Tibial artery (tissue), 4 donors: ENCODE measurements around the gene RNASE12.

Source experiments
- DNase-seq, 2 donors: peaks; one replicate each; pipeline ENCODE4 v3.0.0-alpha.2; 2019
- H3K27ac ChIP-seq, 2 donors: fragments of 200-600 bp; sonication (generic) in 1 of 2; 1 replicate in 1 of 2; 2 replicates in 1 of 2; pipeline ENCODE4 v1.5.1; 2018 to 2019; ENCODE audit warnings: mild to moderate bottlenecking in 1 of 2
- H3K27me3 ChIP-seq, 2 donors: fragments of 200-600 bp; sonication (generic) in 1 of 2; one replicate each; pipeline versions ENCODE4 v1.5.1 to v1.6.0; 2016 to 2019
- H3K36me3 ChIP-seq, 3 donors: fragments of 200-600 bp; sonication (generic) in 2 of 3; one replicate each; pipeline ENCODE4 v1.5.1; 2016 to 2019; ENCODE audit warnings: mild to moderate bottlenecking in 2 of 3
- H3K4me1 ChIP-seq, 4 donors: fragments of 200-600 bp; sonication (generic) in 2 of 4; 1 replicate in 3 of 4; 2 replicates in 1 of 4; pipeline ENCODE4 v1.5.1; 2016 to 2019
- H3K4me3 ChIP-seq, 2 donors: fragments of 200-600 bp; sonication (generic) in 1 of 2; 1 replicate in 1 of 2; 2 replicates in 1 of 2; pipeline ENCODE4 v1.5.1; 2018 to 2019; ENCODE audit warnings: mild to moderate bottlenecking in 2 of 2
- H3K9me3 ChIP-seq, 3 donors: fragments of 200-600 bp; sonication (generic) in 1 of 3; one replicate each; pipeline ENCODE4 v1.5.1; 2016 to 2019
- intact Hi-C: fragments of 100-400 bp; cut with DNase I; formaldehyde crosslinking; loops from one replicate; pipeline ENCODE4 v1.15.0; 2023; ENCODE audit warnings: low total_unique reads
- TF ChIP-seq, protein P1 (sequence below), 2 experiments: fragments of 200-600 bp in 1 of 2; fragments of 450-650 bp in 1 of 2; IDR thresholded peaks; one replicate each; pipeline ENCODE4 v1.5.1; 2017 to 2019; ENCODE audit warnings: antibody characterized with exemption in 2 of 2, mild to moderate bottlenecking in 1 of 2, moderate library complexity in 1 of 2

RNASE12 gene

DNA sequence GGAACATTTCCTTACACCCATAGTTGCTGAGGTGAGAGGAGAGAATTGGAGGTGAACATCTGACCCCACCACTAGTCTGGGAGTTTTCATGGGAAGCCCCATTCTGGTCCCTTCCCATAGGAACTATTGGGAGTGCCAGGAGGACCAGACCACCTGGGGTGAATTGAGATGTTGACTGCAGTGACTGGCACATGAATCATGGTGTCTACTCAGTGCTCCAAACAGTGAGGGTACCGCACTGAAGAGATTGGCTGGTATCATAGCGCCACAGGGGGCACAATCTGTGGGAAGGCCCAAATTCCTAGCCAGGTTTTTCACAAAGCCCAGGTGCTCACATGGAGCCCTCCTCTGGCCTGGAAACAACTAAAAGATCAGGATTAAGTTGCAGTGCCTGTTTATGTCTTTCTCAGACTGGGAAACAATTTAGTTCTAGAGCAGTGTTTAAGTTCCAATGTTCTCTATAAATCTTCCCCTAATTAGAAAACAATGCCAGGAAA, 26.6 kb downstream of the RNASE12 start:
- intact Hi-C loops, result no loop called here
- Histone ChIP-seq H3K27ac (no peak overlapping the region), H3K36me3 (no peaks in the 10 kb centered on the region), H3K4me1 (no peaks in the 10 kb centered on the region), H3K9me3 (peaks cover 0 to 13% (median 0%) of the 10 kb centered on the region in 3 donors), H3K4me3 (no peak overlapping the region), H3K27me3 (no peaks in the 10 kb centered on the region)
- DNase-seq, result no peak
- TF ChIP-seq, protein P1, sequence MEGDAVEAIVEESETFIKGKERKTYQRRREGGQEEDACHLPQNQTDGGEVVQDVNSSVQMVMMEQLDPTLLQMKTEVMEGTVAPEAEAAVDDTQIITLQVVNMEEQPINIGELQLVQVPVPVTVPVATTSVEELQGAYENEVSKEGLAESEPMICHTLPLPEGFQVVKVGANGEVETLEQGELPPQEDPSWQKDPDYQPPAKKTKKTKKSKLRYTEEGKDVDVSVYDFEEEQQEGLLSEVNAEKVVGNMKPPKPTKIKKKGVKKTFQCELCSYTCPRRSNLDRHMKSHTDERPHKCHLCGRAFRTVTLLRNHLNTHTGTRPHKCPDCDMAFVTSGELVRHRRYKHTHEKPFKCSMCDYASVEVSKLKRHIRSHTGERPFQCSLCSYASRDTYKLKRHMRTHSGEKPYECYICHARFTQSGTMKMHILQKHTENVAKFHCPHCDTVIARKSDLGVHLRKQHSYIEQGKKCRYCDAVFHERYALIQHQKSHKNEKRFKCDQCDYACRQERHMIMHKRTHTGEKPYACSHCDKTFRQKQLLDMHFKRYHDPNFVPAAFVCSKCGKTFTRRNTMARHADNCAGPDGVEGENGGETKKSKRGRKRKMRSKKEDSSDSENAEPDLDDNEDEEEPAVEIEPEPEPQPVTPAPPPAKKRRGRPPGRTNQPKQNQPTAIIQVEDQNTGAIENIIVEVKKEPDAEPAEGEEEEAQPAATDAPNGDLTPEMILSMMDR (IDR thresholded peaks at IDR 0.05), result no peak

DNA sequence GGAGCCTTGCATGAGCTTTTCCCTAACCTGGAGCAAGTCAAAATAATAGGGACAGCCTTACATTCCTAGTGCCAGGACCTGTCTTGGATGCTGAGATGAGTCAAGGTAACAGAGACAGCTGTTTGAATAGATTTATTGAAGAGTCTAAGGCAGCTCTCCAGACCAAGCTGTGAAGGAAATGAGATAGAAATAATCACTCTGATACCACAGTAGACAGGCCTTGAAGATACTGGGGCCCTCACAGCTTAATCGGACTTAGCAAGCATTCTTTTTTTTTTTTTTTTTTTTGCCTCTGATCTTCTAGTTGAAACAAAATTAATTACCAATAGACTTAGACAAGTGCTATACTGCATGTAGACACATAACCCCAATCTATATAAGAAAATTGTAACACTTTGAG, 27.2 kb downstream of the RNASE12 start:
- intact Hi-C loops, result no loop called here
- TF ChIP-seq, protein P1 (IDR thresholded peaks at IDR 0.05), result no peak
- no peak overlapping the region for H3K4me3 ChIP-seq
- no peaks in the 10 kb centered on the region for H3K27me3 ChIP-seq
- H3K4me1 ChIP-seq, result no peaks in the 10 kb centered on the region
- peaks cover 0 to 9% (median 0%) of the 10 kb centered on the region in 3 donors for H3K9me3 ChIP-seq
- H3K27ac ChIP-seq, result no peak overlapping the region
- no peak for DNase-seq
- H3K36me3 ChIP-seq, result no peaks in the 10 kb centered on the region

DNA sequence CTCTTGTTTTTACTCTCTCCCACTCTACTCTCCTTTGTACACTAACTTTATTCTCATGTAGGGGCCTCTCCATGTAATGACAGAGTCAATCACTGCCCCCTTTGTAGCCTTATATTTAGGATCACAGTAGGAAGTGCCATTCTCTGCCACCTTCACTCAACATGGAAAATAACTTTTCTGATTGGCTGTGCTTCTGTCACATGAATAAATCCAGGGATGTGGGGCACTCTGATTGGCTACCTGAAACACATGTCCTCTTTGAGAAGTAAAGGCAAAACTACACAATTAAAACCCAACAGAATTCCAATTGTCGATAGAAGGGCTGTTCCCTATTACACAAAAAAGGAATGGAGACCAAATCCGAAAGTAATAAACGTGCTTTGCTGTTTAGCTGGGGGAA, 30.2 kb downstream of the RNASE12 start, which contains the start of gene RNASE9:
RNASE9 (minus strand) TSS at position 87 of the 400 bp plus-strand sequence.
- intact Hi-C loops, result no loop called here
- H3K27ac ChIP-seq, result no peak within 1 kb of the TSS
- TF ChIP-seq, protein P1 (IDR thresholded peaks at IDR 0.05), result no peak
- no peaks in the 10 kb centered on the region for H3K27me3 ChIP-seq
- no peak within 1 kb of the TSS for H3K4me3 ChIP-seq
- DNase-seq, result no peak
- no peaks in the 10 kb centered on the region for H3K4me1 ChIP-seq
- H3K9me3 ChIP-seq, result no peaks in the 10 kb centered on the region
- no peaks in the 10 kb centered on the region for H3K36me3 ChIP-seq

DNA sequence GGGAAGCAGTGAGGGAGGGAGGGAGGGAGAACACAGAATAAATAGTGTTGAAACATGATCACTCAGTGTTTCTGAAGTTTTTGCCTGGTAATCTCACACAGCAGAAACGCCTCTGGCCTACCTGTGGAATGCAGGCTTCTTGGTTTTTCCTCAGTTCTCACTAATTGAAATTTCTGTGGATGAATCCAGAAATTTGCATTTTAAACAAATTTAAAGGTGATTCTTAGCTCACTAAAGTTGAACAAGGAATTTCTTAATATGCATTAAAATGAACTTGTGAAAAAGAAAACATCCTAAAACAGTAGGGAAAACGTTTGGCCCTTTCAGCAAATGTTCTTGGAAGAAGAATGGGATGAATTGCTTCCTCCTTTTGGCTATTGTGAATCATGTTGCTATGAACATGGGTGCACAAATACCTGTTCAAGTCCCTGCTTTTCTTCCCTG, 31.7 kb downstream of the RNASE12 start:
- no peaks in the 10 kb centered on the region for H3K27me3 ChIP-seq
- intact Hi-C loops, result no loop called here
- no peak overlapping the region for H3K4me3 ChIP-seq
- DNase-seq, result no peak
- TF ChIP-seq, protein P1 (IDR thresholded peaks at IDR 0.05), result no peak
- H3K36me3 ChIP-seq, result no peaks in the 10 kb centered on the region
- no peak overlapping the region for H3K27ac ChIP-seq
- no peaks in the 10 kb centered on the region for H3K4me1 ChIP-seq
- no peaks in the 10 kb centered on the region for H3K9me3 ChIP-seq

DNA sequence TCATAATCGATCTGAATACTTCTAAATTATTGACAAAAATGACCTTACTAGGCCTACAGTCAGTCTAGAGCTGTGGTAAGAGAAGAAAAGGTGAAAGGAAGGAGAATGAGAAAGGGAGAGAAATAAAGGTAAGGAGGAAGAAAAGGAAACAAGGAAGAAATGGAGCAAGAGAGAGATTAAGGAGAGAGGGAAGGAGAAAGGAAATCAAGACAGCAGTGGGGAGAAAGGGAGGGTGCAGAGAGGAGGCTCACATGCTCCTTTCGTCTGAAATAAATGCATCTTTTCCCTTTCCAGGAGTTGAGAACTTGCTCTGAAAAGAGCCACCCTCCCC, 34.0 kb downstream of the RNASE12 start:
- Histone ChIP-seq H3K4me1 (no peaks in the 10 kb centered on the region), H3K9me3 (no peaks in the 10 kb centered on the region), H3K4me3 (no peak overlapping the region), H3K36me3 (no peaks in the 10 kb centered on the region), H3K27me3 (no peaks in the 10 kb centered on the region), H3K27ac (no peak overlapping the region)
- no peak for DNase-seq
- TF ChIP-seq, protein P1 (IDR thresholded peaks at IDR 0.05), result no peak
- intact Hi-C loops, result no loop called here
